ENCODE measurements around the gene KLF16. TPM values are rescaled to one million over a fixed set of nuclear protein-coding genes. Genes with fewer than 3 reads are reported as not detected.
A peak's percentile ranks its signal among the peaks of the same experiment; 100 is the strongest.

The KLF16 gene
- total RNA-seq, 1 experiment from 2014 or later: 26.7 TPM

- ChIA-PET CTCF (no interaction called here), POLR2A (ENCODE audit: unreplicated experiment) (no interaction called here)
- Histone ChIP-seq H3K27ac (no peak overlapping the region), H3K4me3 (no peak overlapping the region), H3K27me3 (ENCODE audit: insufficient read depth, low read depth) (no peaks in the 10 kb centered on the region), H3K9me2 (ENCODE audit: insufficient read depth) (no peaks in the 10 kb centered on the region), H2AFZ (no peak overlapping the region), H3K4me1 (replicated peaks; ENCODE audit: insufficient read depth) (no peaks in the 10 kb centered on the region), H4K20me1 (ENCODE audit: insufficient read depth) (peaks cover 2% of the 10 kb centered on the region), H3F3A (ENCODE audit: insufficient read depth, low read depth) (no peaks in the 10 kb centered on the region), H3K36me3 (ENCODE audit: low read depth) (no peaks in the 10 kb centered on the region), H3K9me3 (ENCODE audit: insufficient read depth, low read depth) (no peaks in the 10 kb centered on the region), H3K4me2 (no peak overlapping the region), H3K79me2 (ENCODE audit: low read depth) (peaks cover 8% of the 10 kb centered on the region)
- no TSS peak for BruUV-seq (replicated peaks)
- TF ChIP-seq CTCF (conservative IDR thresholded peaks at IDR 0.05) (no peak), EZH2 (IDR thresholded peaks at IDR 0.05; ENCODE audit: low read depth) (no peak)
- intact Hi-C loops (cut with micrococcal nuclease; ENCODE audit: unreplicated experiment): no loop called here
- no peak for DNase-seq
These were observed 3.4 kb upstream of the KLF16 start for GRCh38 chr19:1866693-1867348.

- Histone ChIP-seq H3K79me2 (ENCODE audit: low read depth) (peaks cover 22% of the 10 kb centered on the region), H3K9me3 (ENCODE audit: insufficient read depth, low read depth) (no peaks in the 10 kb centered on the region), H3K9me2 (ENCODE audit: insufficient read depth) (no peaks in the 10 kb centered on the region), H3K4me2 (peak overlapping the region; percentile 87), H3K36me3 (ENCODE audit: low read depth) (no peaks in the 10 kb centered on the region), H4K20me1 (ENCODE audit: insufficient read depth) (peaks cover 16% of the 10 kb centered on the region), H3K27me3 (ENCODE audit: insufficient read depth, low read depth) (no peaks in the 10 kb centered on the region), H3K4me1 (replicated peaks; ENCODE audit: insufficient read depth) (peaks cover 7% of the 10 kb centered on the region; the same call in 1 of the 2 replicates), H3K27ac (peak overlapping the region; percentile 83; the same call in 1 of the 2 replicates), H3K4me3 (peak overlapping the region; percentile 78; the same call in 1 of the 2 replicates), H2AFZ (no peak overlapping the region), H3F3A (ENCODE audit: insufficient read depth, low read depth) (no peaks in the 10 kb centered on the region)
- ChIA-PET CTCF (interaction anchor here (0.9 kb wide), 1 partner anchor 32 kb away, joined by 4 read pairs; no protein-coding TSS in a partner anchor), POLR2A (ENCODE audit: unreplicated experiment) (no interaction called here)
- no TSS peak for BruUV-seq (replicated peaks)
- no peak for TF ChIP-seq EZH2 (IDR thresholded peaks at IDR 0.05; ENCODE audit: low read depth)
- no peak for TF ChIP-seq CTCF (conservative IDR thresholded peaks at IDR 0.05)
- no peak for DNase-seq
- intact Hi-C loops (cut with micrococcal nuclease; ENCODE audit: unreplicated experiment): loop anchor here (2.0 kb wide), 1 partner anchor 39 kb away; the partner anchor contains the start of genes ADAT3 and SCAMP4
These were observed 2.0 kb upstream of the KLF16 start for GRCh38 chr19:1865172-1866010.

GRCh38 chr19:1864480-1865171 lies 1.2 kb upstream of the KLF16 start:
- POLR2A ChIA-PET (ENCODE audit: unreplicated experiment): interaction anchor here (0.6 kb wide), 1 partner anchor 10 kb away, joined by 6 read pairs; no protein-coding TSS in a partner anchor
- H3K36me3 ChIP-seq (ENCODE audit: low read depth): no peaks in the 10 kb centered on the region
- DNase-seq: peak in 1 of 2 experiments; percentile 76
- H3K4me1 ChIP-seq (replicated peaks; ENCODE audit: insufficient read depth): peaks cover 10% of the 10 kb centered on the region; the same call in 1 of the 2 replicates
- TF ChIP-seq CTCF (conservative IDR thresholded peaks at IDR 0.05): peak; percentile 71
- TF ChIP-seq EZH2 (IDR thresholded peaks at IDR 0.05; ENCODE audit: low read depth): no peak
- H3K27ac ChIP-seq: peak overlapping the region; percentile 83
- peak overlapping the region; percentile 78 for H3K4me3 ChIP-seq
- peak overlapping the region; percentile 79 for H2AFZ ChIP-seq
- no peaks in the 10 kb centered on the region for H3F3A ChIP-seq (ENCODE audit: insufficient read depth, low read depth)
- no peaks in the 10 kb centered on the region for H3K9me2 ChIP-seq (ENCODE audit: insufficient read depth)
- peaks cover 30% of the 10 kb centered on the region for H3K79me2 ChIP-seq (ENCODE audit: low read depth)
- BruUV-seq (replicated peaks): TSS peak; percentile 62
- intact Hi-C loops (cut with micrococcal nuclease; ENCODE audit: unreplicated experiment): loop anchor here (2.0 kb wide), 1 partner anchor 40 kb away; the partner anchor contains the start of genes ADAT3 and SCAMP4
- CTCF ChIA-PET: interaction anchor here (0.9 kb wide), 1 partner anchor 32 kb away, joined by 4 read pairs; no protein-coding TSS in a partner anchor
- H3K9me3 ChIP-seq (ENCODE audit: insufficient read depth, low read depth): no peaks in the 10 kb centered on the region
- H3K4me2 ChIP-seq: peak overlapping the region; percentile 87
- H4K20me1 ChIP-seq (ENCODE audit: insufficient read depth): peaks cover 19% of the 10 kb centered on the region
- H3K27me3 ChIP-seq (ENCODE audit: insufficient read depth, low read depth): no peaks in the 10 kb centered on the region

All from PC-9 (cell line).